ENCODE results near the gene GFER. TPM values are rescaled to one million over a fixed set of nuclear protein-coding genes. Genes with fewer than 3 reads are reported as not detected.
A peak's percentile ranks its signal among the peaks of the same experiment; 100 is the strongest.

GFER gene
- total RNA-seq, 1 donor from 2014 or later, result 19.7 TPM

DNA sequence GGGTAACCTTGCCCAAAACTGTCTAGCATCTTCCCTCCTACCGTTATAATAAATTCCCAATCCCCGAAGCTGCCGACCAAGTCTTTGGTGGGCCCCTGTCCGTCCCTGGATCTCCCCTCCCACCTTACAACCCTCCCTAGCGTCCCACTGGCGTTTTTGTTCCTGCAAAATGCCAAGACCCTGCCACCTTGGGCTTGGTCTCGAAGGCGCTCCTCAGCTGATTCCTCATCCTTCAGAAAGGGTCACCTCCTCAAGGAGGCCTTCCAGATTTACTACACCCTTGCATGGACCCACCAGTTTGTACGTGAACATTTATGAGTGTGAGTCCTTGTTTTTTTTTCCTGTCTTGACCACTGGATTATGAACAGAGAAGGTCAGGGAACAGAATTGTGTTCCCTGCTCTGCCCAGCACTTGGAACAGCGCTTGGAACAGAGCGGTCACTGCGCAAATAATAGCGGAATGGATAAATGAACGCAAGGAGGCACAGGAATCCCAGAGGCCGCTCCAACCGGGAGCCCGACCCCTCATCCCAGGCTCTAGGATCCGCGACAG lies 926 bp upstream of the GFER start:
- Mint-ChIP-seq H3K4me1 (ENCODE audit: low read depth) (peaks cover 12% of the 10 kb centered on the region), H3K9me3 (ENCODE audit: low read depth) (no peaks in the 10 kb centered on the region), H3K4me3 (ENCODE audit: unreplicated experiment) (peak overlapping the region; percentile 70), H3K27ac (ENCODE audit: unreplicated experiment) (peak overlapping the region; percentile 70), H3K27me3 (ENCODE audit: low read depth) (no peaks in the 10 kb centered on the region), H3K36me3 (ENCODE audit: low read depth) (peaks cover 5% of the 10 kb centered on the region)
- no peak for DNase-seq (ENCODE audit: low spot score)
- TF ChIP-seq, protein P1, sequence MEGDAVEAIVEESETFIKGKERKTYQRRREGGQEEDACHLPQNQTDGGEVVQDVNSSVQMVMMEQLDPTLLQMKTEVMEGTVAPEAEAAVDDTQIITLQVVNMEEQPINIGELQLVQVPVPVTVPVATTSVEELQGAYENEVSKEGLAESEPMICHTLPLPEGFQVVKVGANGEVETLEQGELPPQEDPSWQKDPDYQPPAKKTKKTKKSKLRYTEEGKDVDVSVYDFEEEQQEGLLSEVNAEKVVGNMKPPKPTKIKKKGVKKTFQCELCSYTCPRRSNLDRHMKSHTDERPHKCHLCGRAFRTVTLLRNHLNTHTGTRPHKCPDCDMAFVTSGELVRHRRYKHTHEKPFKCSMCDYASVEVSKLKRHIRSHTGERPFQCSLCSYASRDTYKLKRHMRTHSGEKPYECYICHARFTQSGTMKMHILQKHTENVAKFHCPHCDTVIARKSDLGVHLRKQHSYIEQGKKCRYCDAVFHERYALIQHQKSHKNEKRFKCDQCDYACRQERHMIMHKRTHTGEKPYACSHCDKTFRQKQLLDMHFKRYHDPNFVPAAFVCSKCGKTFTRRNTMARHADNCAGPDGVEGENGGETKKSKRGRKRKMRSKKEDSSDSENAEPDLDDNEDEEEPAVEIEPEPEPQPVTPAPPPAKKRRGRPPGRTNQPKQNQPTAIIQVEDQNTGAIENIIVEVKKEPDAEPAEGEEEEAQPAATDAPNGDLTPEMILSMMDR (IDR thresholded peaks at IDR 0.05), result no peak

DNA sequence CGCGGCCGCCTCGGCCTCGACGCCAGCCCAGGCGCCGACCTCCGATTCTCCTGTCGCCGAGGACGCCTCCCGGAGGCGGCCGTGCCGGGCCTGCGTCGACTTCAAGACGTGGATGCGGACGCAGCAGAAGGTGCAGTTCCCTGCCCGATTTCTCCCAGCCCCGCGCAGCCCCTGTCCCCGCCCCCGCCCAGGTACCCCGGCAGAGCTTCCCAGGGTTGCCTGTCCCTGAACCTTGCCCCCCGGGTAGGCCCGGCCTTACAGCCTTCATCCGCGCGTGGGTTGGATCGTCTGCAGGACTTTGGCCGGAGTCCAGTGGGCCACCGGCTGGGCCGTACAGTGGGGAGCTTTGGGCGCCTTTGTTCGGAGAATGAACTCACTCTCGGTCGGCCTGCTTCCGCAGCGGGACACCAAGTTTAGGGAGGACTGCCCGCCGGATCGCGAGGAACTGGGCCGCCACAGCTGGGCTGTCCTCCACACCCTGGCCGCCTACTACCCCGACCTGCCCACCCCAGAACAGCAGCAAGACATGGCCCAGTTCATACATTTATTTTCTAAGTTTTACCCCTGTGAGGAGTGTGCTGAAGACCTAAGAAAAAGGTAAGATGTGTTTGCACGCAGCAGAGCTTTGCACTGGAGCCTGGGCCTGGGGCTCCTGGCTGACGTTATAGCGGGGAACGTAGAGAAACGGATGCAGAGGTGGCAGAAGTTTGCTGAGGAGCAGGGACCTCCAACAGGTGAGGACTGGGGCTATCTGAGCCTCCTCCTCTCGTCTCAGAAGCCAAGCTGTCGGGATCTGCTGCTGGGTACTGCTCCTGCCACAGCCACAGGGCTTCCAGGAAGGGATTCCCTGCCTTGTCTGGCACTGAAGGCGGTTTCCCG lies 593 bp downstream of the GFER start:
- peak overlapping the region; percentile 46 for H3K27ac Mint-ChIP-seq (ENCODE audit: unreplicated experiment)
- no peaks in the 10 kb centered on the region for H3K9me3 Mint-ChIP-seq (ENCODE audit: low read depth)
- H3K27me3 Mint-ChIP-seq (ENCODE audit: low read depth), result peaks cover 11% of the 10 kb centered on the region
- H3K36me3 Mint-ChIP-seq (ENCODE audit: low read depth), result peaks cover 2% of the 10 kb centered on the region
- TF ChIP-seq, protein P1 (IDR thresholded peaks at IDR 0.05), result no peak
- H3K4me1 Mint-ChIP-seq (ENCODE audit: low read depth), result peaks cover 15% of the 10 kb centered on the region
- no peak for DNase-seq (ENCODE audit: low spot score)
- peak overlapping the region; percentile 80 for H3K4me3 Mint-ChIP-seq (ENCODE audit: unreplicated experiment)

DNA sequence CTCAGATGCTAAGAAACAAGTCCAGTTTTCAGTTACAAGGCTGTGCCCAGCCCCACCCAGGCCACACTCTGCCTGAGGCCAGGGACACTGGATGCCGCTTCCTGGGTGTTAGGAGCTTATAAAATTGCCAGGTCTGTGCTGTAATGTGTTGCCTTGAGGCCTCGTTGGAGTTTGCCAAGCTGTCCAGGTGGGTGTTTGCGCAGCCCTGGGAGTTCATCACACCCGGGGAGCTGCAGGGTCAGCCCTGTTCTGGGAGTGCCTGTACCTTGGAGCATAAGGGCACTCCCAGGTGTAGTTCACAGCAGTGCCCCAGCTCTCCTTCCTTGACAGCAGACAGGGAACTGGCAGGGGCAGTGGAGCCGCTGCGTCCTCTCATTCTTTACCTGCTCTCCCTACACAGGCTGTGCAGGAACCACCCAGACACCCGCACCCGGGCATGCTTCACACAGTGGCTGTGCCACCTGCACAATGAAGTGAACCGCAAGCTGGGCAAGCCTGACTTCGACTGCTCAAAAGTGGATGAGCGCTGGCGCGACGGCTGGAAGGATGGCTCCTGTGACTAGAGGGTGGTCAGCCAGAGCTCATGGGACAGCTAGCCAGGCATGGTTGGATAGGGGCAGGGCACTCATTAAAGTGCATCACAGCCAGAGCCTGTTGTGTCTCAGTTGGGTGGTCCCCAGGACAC lies 1.6 kb downstream of the GFER start:
- no peak for DNase-seq (ENCODE audit: low spot score)
- H3K36me3 Mint-ChIP-seq (ENCODE audit: low read depth), result peaks cover 2% of the 10 kb centered on the region
- H3K27me3 Mint-ChIP-seq (ENCODE audit: low read depth), result peaks cover 11% of the 10 kb centered on the region
- TF ChIP-seq, protein P1 (IDR thresholded peaks at IDR 0.05), result no peak
- peaks cover 15% of the 10 kb centered on the region for H3K4me1 Mint-ChIP-seq (ENCODE audit: low read depth)
- H3K4me3 Mint-ChIP-seq (ENCODE audit: unreplicated experiment), result peak overlapping the region; percentile 80
- no peak overlapping the region for H3K27ac Mint-ChIP-seq (ENCODE audit: unreplicated experiment)
- no peaks in the 10 kb centered on the region for H3K9me3 Mint-ChIP-seq (ENCODE audit: low read depth)

DNA sequence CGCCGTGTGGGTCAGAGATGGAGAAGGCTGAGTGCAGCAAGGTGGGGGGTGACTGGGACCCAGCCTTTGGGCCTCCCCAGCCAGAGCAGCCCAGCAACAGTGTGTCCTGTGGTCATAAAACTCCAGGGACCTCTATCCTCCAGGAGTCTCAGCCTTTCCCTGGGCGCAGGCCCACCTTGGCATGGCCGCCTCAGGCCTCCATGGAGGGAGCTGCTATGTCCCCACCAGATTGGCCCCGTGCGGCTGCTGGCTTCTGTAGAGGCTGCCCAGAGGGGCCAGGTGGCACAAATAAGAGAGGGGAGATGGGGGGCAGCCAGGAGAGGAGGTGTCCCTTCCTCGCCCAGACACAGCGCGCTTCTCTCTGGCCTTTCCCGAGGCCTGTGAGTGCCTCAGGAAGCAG lies 3.2 kb downstream of the GFER start:
- Mint-ChIP-seq H3K4me3 (ENCODE audit: unreplicated experiment) (no peak overlapping the region), H3K27ac (ENCODE audit: unreplicated experiment) (no peak overlapping the region)

More for the DNA sequence above, 3.2 kb downstream of the GFER start:
- Mint-ChIP-seq H3K36me3 (ENCODE audit: low read depth) (peaks cover 2% of the 10 kb centered on the region), H3K9me3 (ENCODE audit: low read depth) (no peaks in the 10 kb centered on the region), H3K27me3 (ENCODE audit: low read depth) (peaks cover 14% of the 10 kb centered on the region), H3K4me1 (ENCODE audit: low read depth) (peaks cover 18% of the 10 kb centered on the region)
- TF ChIP-seq, protein P1 (IDR thresholded peaks at IDR 0.05), result no peak
- DNase-seq (ENCODE audit: low spot score), result no peak
